ENCODE results near the gene PIPOX. TPM values are rescaled to one million over a fixed set of nuclear protein-coding genes. Genes with fewer than 3 reads are reported as not detected.

The PIPOX gene
- total RNA-seq, 1 donor from 2014 or later = 4.1 TPM

DNA sequence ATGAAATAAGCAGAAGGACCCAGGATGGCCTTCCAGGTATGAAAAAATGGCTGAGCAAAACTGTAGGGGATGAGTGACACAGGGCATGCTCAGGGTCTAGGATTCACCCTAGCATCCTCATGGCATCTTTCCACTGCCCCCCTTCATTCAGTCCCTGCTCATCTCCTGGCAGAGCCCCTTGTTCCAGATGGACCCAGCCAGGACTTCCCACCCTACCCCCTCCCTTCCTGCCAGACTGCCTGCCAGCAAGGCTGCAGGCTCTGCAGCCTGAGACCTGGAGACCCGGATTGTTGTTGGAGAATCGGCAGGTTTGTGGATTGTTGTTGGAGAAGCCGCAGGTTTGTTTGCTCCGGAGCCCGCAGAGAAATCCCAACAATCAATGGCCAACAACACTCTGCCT is 43.7 kb upstream of the PIPOX start:
- Mint-ChIP-seq H3K27me3 (ENCODE audit: low read depth) (peaks cover 79% of the 10 kb centered on the region), H3K27ac (no peak overlapping the region), H3K36me3 (no peaks in the 10 kb centered on the region), H3K9me3 (no peaks in the 10 kb centered on the region), H3K4me3 (no peak overlapping the region), H3K4me1 (no peaks in the 10 kb centered on the region)
- no peak for DNase-seq (ENCODE audit: low spot score in 2 of 2, unreplicated experiment in 2 of 2)
- TF ChIP-seq, protein P1, sequence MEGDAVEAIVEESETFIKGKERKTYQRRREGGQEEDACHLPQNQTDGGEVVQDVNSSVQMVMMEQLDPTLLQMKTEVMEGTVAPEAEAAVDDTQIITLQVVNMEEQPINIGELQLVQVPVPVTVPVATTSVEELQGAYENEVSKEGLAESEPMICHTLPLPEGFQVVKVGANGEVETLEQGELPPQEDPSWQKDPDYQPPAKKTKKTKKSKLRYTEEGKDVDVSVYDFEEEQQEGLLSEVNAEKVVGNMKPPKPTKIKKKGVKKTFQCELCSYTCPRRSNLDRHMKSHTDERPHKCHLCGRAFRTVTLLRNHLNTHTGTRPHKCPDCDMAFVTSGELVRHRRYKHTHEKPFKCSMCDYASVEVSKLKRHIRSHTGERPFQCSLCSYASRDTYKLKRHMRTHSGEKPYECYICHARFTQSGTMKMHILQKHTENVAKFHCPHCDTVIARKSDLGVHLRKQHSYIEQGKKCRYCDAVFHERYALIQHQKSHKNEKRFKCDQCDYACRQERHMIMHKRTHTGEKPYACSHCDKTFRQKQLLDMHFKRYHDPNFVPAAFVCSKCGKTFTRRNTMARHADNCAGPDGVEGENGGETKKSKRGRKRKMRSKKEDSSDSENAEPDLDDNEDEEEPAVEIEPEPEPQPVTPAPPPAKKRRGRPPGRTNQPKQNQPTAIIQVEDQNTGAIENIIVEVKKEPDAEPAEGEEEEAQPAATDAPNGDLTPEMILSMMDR (IDR thresholded peaks at IDR 0.05; ENCODE audit: unreplicated experiment) = no peak

DNA sequence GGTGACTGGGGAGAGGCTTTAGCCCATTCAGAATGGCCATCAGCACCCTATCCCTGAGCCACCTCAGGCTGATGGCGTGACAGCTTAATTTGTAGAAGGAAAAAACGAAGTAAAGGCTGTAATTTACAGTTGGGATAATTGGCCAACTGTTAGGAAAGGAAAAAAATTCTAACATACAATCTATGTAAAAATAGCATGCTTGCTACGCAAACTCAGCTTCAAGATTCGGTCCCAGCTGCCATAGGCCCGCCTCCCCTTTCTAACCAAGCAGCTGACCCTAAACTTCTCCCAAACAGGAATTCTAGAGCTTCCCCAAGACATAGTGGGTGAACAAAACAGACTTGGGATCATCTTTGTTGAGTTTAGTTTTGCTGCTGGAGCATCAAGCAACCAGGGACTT is 42.0 kb upstream of the PIPOX start:
- Mint-ChIP-seq H3K4me3 (no peak overlapping the region), H3K9me3 (no peaks in the 10 kb centered on the region), H3K27me3 (ENCODE audit: low read depth) (peaks cover 89% of the 10 kb centered on the region), H3K36me3 (no peaks in the 10 kb centered on the region), H3K27ac (no peak overlapping the region), H3K4me1 (peaks cover 2% of the 10 kb centered on the region)
- TF ChIP-seq, protein P1 (IDR thresholded peaks at IDR 0.05; ENCODE audit: unreplicated experiment) = no peak
- no peak for DNase-seq (ENCODE audit: low spot score in 2 of 2, unreplicated experiment in 2 of 2)

DNA sequence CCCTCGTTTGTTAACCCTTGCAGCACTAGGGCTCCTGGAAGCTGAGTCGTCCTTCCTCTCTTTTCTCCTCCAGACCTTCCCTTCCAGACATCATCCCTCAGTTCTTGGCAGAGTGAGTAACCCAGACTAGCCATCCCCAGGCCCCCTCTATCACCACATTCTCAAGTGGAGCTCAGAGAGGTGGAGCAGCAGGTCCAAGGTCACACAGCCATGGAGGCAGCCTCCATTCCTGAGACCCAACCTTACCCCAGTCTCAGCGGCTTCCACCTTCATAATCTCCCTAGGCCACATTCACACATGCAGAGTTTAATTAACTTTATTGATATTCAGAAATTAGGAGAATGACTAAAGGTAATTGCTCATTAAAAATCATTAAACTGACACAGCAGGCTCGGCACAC is 40.1 kb upstream of the PIPOX start:
- H3K27me3 Mint-ChIP-seq (ENCODE audit: low read depth) = peaks cover 92% of the 10 kb centered on the region
- peaks cover 6% of the 10 kb centered on the region for H3K4me1 Mint-ChIP-seq

DNA sequence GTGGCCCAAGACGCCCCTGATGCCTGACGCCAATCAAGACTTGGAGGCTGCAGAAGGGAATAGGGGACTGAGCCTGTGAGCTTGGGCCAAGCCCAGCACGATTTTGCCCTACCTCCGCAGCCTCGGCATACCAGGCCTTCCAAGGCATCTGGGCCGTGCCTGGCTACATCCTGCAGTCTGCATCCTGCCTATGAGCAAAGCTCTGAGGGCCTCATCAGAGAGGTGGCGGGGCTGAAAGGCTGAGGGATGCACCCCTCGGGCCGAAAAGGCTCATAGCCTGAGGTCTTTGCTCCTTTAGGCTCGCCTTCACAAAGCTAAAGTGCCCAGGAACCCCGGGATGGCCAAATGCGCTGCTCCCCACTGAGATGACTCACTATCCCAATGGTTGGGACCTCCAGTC is 39.7 kb upstream of the PIPOX start:
- TF ChIP-seq, protein P1 (IDR thresholded peaks at IDR 0.05; ENCODE audit: unreplicated experiment) = no peak

More for the DNA sequence above, 40.1 kb upstream of the PIPOX start:
- no peak for DNase-seq (ENCODE audit: low spot score in 2 of 2, unreplicated experiment in 2 of 2)
- TF ChIP-seq, protein P1 (IDR thresholded peaks at IDR 0.05; ENCODE audit: unreplicated experiment) = no peak
- no peak overlapping the region for H3K27ac Mint-ChIP-seq
- H3K9me3 Mint-ChIP-seq = no peaks in the 10 kb centered on the region
- H3K36me3 Mint-ChIP-seq = no peaks in the 10 kb centered on the region
- no peak overlapping the region for H3K4me3 Mint-ChIP-seq

DNA sequence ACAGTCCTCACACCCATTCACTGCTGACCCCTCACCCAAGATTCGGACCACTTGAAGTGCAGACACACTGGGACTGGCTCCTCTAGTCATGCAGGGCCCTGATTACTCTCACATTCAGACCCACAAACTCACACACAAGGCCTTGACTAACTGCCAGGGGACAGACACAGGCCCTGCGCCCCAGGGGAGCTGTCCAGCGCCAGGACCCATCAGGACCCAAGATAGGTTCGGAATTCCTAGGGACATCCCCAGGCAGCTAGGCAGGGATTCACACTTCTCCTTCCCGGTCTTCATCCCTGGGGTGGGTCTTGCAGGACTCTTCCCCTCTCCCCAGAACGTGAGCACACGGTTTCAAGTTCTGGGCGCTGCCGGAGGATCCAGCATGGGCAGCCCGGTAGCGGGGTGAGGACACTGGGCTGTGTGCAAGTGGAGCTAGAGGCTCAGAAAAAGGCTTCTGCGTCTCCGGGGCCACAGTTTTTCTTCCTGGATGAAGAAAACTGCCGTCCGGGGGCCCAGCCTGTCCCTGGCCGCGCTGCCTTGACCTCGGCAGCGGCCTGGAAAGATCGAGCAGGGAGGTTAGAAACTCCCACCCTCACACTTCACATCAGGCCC is 38.8 kb upstream of the PIPOX start:
- Mint-ChIP-seq H3K4me3 (peak overlapping the region; percentile 26), H3K27ac (no peak overlapping the region), H3K9me3 (no peaks in the 10 kb centered on the region), H3K27me3 (ENCODE audit: low read depth) (peaks cover 91% of the 10 kb centered on the region), H3K4me1 (peaks cover 6% of the 10 kb centered on the region), H3K36me3 (no peaks in the 10 kb centered on the region)
- DNase-seq (ENCODE audit: low spot score in 2 of 2, unreplicated experiment in 2 of 2) = peak in 1 of 2 experiments; percentile 45
- TF ChIP-seq, protein P1 (IDR thresholded peaks at IDR 0.05; ENCODE audit: unreplicated experiment) = no peak

More for the DNA sequence above, 39.7 kb upstream of the PIPOX start:
- Mint-ChIP-seq H3K27ac (no peak overlapping the region), H3K4me3 (no peak overlapping the region), H3K27me3 (ENCODE audit: low read depth) (peaks cover 93% of the 10 kb centered on the region), H3K9me3 (no peaks in the 10 kb centered on the region), H3K36me3 (no peaks in the 10 kb centered on the region), H3K4me1 (peaks cover 6% of the 10 kb centered on the region)
- DNase-seq (ENCODE audit: low spot score in 2 of 2, unreplicated experiment in 2 of 2) = no peak
